ENCODE results near the gene CCND1. TPM values are rescaled to one million over a fixed set of nuclear protein-coding genes. Genes with fewer than 3 reads are reported as not detected.
"Not testable (repeated sequence)": the region's sequence is repeated elsewhere in the genome, so short reads cannot be mapped to it uniquely, and the experiment has no call there.

Gene CCND1
- total and polyA plus RNA-seq, 7 donors, result 7.7 to 56.8 (median 15.0) TPM

DNA sequence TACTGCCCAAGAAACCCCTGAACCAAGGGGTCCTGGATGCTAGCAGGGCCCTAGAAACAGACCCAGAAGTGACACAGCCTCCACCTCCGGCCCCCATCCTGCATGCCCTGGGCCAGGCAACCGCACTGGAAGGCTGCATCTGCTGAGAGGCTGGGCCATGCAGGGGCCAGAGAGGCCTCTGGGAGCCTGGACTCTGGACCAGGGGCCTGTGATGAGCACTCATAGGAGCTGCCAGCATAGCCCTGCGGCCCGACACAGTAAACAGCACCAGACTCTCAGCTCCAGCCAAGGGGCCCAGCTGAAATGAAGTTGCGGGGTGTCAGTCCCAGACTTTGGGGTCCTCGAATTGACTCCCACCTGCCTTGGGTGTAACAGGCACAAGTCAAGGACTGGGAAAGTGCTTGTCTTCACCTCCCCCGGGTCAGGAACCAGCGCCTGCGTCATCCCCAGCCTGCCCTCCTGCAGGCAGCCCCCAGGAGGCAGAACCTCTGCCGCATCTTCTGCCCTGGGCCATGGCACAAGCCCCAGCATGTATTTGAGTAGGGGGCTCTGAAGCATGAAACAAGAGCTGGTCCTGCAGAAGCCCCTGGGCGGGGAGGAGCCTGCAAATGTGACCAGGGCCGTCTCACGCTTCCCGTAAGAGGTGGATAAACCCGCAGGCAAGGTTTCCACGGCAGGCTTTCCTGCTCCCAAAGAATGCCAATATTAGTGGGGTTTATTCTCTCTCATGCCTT, 25.2 kb upstream of the CCND1 start:
- Histone ChIP-seq H3K4me1 (no peaks in the 10 kb centered on the region), H3K9me3 (no peaks in the 10 kb centered on the region), H3K36me3 (no peaks in the 10 kb centered on the region), H3K27me3 (peaks cover 0 to 6% (median 0%) of the 10 kb centered on the region in 3 donors), H3K4me3 (no peak overlapping the region), H3K27ac (no peak overlapping the region)
- WGBS, 2 donors, result 86 to 89% methylated on average over 16 of the region's 16 CpGs
- no peak for DNase-seq
- intact Hi-C loops (cut with DNase I), result no loop called here
- TF ChIP-seq POLR2A (IDR thresholded peaks at IDR 0.05) (no peak), POLR2AphosphoS5 (IDR thresholded peaks at IDR 0.05) (no peak), EP300 (IDR thresholded peaks at IDR 0.05) (no peak), CTCF (IDR thresholded peaks at IDR 0.05) (no peak)

GRCh38 chr11:69617220-69617619, 23.7 kb upstream of the CCND1 start:
- Histone ChIP-seq H3K27ac (no peak overlapping the region), H3K9me3 (no peaks in the 10 kb centered on the region), H3K27me3 (peaks cover 0 to 6% (median 0%) of the 10 kb centered on the region in 3 donors), H3K4me1 (no peaks in the 10 kb centered on the region), H3K4me3 (no peak overlapping the region), H3K36me3 (no peaks in the 10 kb centered on the region)
- no peak for DNase-seq
- TF ChIP-seq CTCF (IDR thresholded peaks at IDR 0.05) (no peak), EP300 (IDR thresholded peaks at IDR 0.05) (no peak), POLR2AphosphoS5 (IDR thresholded peaks at IDR 0.05) (no peak), POLR2A (IDR thresholded peaks at IDR 0.05) (no peak)
- 80 to 88% methylated on average over 4 of the region's 4 CpGs for WGBS, 2 donors
- intact Hi-C loops (cut with DNase I), result no loop called here

- no peak overlapping the region for H3K27ac ChIP-seq
- H3K36me3 ChIP-seq, result no peaks in the 10 kb centered on the region
- intact Hi-C loops (cut with DNase I), result no loop called here
- no peaks in the 10 kb centered on the region for H3K9me3 ChIP-seq
- TF ChIP-seq POLR2AphosphoS5 (IDR thresholded peaks at IDR 0.05) (no peak), POLR2A (IDR thresholded peaks at IDR 0.05) (no peak)
- no peaks in the 10 kb centered on the region for H3K4me1 ChIP-seq
- peaks cover 0 to 6% (median 0%) of the 10 kb centered on the region in 3 donors for H3K27me3 ChIP-seq
- H3K4me3 ChIP-seq, result no peak overlapping the region
- 88 to 92% methylated on average over 10 of the region's 10 CpGs for WGBS, 2 donors
- peak; percentile 10 for DNase-seq
These were observed 23.3 kb upstream of the CCND1 start for GRCh38 chr11:69617682-69618081.

- no peak overlapping the region for H3K4me3 ChIP-seq
- H3K27ac ChIP-seq, result no peak overlapping the region
- intact Hi-C loops (cut with DNase I), result no loop called here
- peaks cover 0 to 6% (median 0%) of the 10 kb centered on the region in 3 donors for H3K27me3 ChIP-seq
- no peaks in the 10 kb centered on the region for H3K36me3 ChIP-seq
- H3K9me3 ChIP-seq, result no peaks in the 10 kb centered on the region
- peak; percentile 7 for DNase-seq
- WGBS, 2 donors, result 83 to 84% methylated on average over 8 of the region's 8 CpGs
- H3K4me1 ChIP-seq, result no peaks in the 10 kb centered on the region
- TF ChIP-seq CTCF (IDR thresholded peaks at IDR 0.05) (no peak), EP300 (IDR thresholded peaks at IDR 0.05) (no peak), POLR2A (IDR thresholded peaks at IDR 0.05) (no peak), POLR2AphosphoS5 (IDR thresholded peaks at IDR 0.05) (no peak)
These were observed 22.7 kb upstream of the CCND1 start for GRCh38 chr11:69618237-69618636.

DNA sequence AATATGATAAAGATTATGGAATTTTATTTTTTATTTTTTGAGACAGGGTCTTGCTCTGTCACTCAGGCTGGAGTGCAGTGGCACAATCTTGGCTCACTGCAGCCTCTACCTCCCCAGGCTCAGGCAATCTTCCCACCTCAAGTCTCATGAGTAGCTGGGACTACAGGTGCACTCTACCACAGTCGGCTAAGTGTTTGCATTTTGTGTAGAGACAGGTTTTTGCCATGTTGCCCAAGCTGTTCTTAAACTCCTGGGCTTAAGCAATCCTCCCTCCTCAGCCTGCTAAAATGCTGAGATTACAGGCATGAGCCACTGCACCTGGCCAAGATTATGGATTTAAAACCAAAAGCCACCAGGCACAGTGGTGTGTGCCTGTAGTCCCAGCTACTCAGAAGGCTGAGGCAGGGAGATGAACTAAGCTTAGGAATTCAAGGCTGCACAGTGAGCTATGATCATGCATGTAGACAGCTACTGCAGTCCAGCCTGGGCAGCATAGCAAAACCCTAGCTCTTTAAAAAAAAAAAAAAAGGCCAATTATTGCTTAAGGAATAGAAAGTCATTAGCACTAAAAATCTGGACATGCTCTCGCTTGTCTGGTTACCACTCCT, 20.2 kb upstream of the CCND1 start:
- DNase-seq, result no peak
- no peaks in the 10 kb centered on the region for H3K9me3 ChIP-seq
- no peaks in the 10 kb centered on the region for H3K36me3 ChIP-seq
- no peak overlapping the region for H3K4me3 ChIP-seq
- no peak for TF ChIP-seq POLR2AphosphoS5 (IDR thresholded peaks at IDR 0.05)
- no peak for TF ChIP-seq EP300 (IDR thresholded peaks at IDR 0.05)
- peaks cover 0 to 8% (median 0%) of the 10 kb centered on the region in 3 donors for H3K27me3 ChIP-seq
- no peak overlapping the region for H3K27ac ChIP-seq
- 80 to 84% methylated on average over 2 of the region's 2 CpGs for WGBS, 2 donors
- no peaks in the 10 kb centered on the region for H3K4me1 ChIP-seq
- intact Hi-C loops (cut with DNase I), result no loop called here

- H3K27me3 ChIP-seq, result peaks cover 0 to 14% (median 0%) of the 10 kb centered on the region in 3 donors
- H3K27ac ChIP-seq; H3K4me3 ChIP-seq; H3K36me3 ChIP-seq; DNase-seq; H3K4me1 ChIP-seq; H3K9me3 ChIP-seq; intact Hi-C loops (cut with DNase I): not testable (repeated sequence)
- WGBS, 2 donors, result 79 to 85% methylated on average over 8 of the region's 8 CpGs
These were observed 18.8 kb upstream of the CCND1 start for GRCh38 chr11:69622097-69622681.
